Activated CD4-positive, alpha-beta T cell treated with anti-CD3 and anti-CD28 coated beads, Interleukin-10, Interleukin-2, amounts not matched to agents 100 ng/mL and 50 ng/mL, durations not matched to agents 16 hours and 8 hours (primary cell): ENCODE data around the gene DNAJC5.
A peak's percentile ranks its signal among the peaks of the same experiment; 100 is the strongest.
"Not testable (repeated sequence)": the region's sequence is repeated elsewhere in the genome, so short reads cannot be mapped to it uniquely, and the experiment has no call there.

Experiments used
- DNase-seq: peaks from one replicate; pipeline ENCODE4 v3.0.0-alpha.2; 2020

DNAJC5 gene, protein sequence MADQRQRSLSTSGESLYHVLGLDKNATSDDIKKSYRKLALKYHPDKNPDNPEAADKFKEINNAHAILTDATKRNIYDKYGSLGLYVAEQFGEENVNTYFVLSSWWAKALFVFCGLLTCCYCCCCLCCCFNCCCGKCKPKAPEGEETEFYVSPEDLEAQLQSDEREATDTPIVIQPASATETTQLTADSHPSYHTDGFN

DNA sequence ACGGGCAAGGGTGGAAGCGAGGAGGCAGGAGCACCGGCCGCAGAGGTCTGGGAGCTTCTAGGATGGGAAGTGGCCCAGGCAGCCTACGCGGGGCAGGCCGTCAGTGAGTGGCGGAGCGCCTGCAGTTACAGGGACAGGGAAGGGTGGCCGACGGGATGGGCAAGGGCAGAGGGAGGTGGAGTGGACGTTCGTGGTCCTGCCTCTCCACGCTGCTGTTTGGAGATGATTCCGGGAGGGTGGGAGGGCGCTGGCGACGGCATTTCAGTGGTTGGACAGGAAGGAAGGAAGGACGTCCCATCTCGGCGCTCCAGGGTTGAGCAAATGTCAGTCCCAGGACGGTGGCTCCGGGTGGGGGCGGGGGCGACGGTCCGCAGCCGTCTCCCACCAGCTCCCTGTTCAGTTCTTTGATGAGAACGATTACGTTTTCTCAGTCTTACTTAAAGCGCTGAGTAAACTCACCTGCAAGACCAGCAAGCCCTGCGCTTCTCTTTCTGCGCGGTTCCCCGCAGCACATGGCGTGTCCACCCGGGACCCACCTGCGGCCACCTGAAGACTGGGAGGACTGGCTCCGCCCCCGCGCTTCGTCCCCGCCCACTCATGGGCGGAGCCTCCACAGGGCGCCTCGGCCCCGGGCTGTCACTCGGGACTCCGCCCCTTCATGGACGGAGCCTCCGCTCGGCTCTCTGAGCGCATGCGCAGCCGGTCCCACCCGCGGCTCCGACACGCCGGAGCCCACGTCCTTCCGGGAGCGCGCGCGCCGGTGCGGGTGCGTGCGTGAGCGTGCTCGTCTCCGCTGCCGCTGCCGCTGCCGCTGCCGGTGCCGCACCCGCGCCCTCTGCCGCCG is at the start of gene DNAJC5:
TSS of gene DNAJC5 (plus strand) at position 769 of the 844 bp plus-strand sequence. CDS start 33,220 bp downstream, outside the sequence.
- DNase-seq: peak; percentile 98

DNA sequence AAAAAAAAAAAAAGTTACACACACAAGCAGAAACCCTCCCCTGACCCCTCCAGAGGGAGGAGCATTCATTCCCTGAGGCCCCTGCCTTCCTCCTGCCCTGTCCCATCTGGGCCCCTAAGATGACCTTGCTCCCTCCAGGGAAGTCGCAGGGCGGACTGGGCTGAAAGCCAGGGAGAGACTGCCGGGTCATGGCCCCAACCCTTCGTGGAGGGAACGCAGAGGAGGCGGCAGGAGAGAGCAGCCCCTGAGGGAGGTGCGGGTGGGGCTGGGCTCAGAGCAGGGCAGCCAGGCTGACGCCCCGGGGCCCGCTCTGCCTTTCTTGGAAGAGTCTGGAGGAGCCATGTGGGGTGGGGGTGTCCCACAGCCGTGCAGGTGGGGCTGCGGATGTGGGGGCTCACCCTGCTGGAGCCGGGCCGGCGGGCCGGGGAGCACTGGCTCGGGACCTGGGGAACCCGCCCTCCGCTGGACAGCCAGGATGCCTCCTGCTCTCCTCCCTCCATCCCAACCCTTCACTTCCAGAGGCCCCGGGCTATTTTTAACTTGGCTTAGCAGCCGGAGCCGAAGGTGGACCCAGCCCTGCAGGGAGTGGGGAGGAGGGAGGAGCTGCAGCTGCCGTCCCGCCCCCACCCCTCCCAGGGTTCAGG is 48.7 kb upstream of the DNAJC5 start:
- DNase-seq: no peak

DNA sequence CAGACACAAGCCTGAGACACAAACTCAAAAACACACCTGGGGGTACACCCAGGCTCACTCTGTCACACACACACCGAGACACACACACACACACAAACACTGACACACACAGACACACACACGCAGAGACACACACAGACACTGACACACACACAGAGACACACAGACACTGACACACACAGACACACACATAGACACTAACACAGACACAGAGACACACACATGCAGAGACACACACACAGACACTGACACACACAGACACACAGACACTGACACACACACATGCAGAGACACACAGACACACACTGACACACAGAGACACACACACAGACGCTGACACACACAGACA is 48.1 kb upstream of the DNAJC5 start:
- no peak for DNase-seq

DNA sequence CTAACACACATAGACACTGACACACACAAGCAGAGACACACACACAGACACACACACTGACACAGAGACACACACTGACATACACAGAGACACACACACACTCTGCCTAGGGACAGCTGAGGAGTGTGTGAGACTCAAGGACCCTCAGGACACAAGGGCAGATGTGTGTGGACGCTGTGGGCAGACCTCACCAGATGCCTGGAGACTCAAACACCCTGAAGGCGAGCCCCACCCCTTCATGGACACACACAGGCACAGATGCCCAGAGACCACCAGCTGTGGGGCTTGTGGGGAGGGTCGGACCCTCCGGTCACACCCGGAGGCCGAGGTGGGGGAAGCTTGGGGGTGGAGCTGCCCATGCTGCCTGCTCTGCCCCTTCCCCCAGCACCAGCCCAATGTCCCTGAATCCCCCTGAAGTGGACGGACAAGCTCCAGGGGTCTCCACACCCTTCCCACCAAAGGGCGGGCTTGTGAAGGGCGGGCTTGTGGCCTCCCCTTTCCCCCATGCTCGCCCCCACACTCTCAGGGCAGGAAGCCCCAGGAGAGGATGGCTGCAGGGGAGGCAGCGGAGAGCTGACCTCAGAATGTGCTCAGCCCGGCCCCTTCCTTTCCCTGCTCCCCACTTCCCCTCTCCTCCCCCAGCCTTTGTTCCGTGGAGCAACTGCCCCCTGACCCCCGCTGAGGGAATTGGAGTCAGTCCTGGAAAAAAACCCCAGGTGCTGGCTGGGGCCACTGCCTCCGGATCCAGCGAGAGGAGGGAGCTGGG is 47.5 kb upstream of the DNAJC5 start:
- no peak for DNase-seq

DNA sequence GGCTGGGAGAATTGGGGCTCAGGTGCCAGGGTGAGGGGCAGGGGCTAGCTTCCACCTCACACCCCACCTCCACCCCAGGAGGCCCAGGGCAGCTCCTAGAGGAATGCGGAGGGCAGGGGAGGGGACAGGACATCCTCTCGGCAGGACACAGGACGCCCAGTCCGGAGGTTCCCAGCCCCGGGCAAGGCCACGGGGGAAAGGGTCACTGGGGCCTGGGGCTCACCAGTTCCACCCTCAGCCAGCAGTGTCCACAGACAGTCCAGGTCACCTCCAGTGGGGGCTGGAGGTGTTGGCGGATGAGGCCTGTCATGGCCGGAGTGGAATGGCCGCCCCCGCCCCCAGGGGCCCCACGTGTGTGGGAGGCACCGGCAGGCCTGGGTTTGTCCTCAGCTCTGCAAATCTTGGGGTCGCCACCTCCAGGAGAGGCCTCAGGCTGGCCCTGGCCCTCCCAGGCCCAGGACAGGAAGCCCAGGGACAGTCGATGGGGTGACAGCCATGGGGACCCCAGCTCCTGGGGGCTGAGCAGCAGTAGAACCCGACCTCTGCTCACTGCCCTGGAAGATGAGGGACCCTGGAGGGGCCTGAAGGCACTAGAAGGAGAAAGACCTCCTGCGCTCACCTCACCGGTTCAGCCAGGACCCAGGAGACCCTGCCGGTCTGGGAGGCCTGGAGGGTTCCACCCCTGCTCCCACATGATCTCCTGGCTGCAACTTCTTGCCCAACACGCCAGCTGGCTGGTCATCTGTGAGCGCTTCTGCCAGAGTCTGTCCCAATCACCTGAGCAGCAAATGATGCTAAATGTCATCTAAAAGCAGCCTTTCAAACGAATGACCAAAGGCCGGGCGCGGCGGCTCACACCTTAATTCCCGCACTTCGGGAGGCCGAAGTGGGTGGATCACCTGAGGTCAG is 46.7 kb upstream of the DNAJC5 start:
- DNase-seq: no peak

DNA sequence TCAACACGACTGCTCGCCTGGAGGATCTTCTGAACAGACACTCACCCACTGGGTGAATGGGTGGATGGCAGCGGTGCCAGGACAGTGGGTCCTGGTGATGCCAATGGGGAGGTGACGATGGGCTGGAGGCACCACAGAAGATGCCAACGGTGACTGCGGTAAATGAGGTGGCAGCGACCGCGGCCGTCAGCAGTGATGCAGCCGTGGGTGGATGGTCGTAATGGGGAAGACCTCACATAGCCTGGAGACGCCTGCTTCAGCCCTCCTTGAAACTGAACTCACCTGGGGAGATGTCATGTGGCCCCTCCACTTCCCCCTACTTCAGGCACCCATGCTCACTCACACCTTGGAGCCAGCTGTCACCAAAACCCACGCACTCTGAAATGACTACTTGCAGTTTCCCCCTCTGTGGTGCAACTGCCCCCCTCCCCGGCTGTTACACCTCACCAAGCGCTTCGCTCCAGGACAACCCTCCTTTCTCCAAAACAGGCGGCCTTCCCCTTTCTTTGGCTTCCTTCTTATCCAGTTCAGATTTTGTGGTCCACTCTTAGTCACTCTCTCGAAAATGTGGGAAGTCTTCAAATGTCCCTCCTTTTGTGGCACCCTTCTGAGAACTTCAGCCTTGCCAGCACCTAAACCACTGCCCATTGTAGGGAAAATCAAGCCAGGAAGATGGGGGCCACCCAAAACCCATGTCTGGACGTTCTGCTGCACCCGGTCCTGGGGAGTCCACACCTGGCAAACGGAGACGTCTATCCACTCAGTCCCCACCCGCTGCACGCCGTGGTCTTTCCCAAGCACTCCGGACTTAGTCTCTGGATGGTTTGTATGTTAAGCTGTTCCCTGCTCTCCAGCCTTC is 44.0 kb upstream of the DNAJC5 start:
- DNase-seq: peak; percentile 49

DNA sequence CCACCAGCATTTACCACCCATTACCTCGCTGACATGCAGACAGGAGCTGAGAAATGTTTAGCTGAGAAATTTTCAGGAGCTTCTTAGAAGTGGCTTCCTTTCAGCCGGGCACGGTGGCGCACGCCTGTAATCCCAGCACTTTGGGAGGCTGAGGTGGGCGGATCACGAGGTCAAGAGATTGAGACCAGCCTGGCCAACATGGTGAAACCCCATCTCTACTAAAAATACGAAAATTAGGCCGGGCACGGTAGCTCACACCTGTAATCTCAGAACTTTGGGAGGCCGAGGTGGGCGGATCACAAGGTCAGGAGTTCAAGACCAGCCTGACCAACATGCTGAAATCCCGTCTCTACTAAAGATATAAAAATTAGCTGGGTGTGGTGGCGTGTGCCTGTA is 43.4 kb upstream of the DNAJC5 start:
- DNase-seq: not testable (repeated sequence)

DNA sequence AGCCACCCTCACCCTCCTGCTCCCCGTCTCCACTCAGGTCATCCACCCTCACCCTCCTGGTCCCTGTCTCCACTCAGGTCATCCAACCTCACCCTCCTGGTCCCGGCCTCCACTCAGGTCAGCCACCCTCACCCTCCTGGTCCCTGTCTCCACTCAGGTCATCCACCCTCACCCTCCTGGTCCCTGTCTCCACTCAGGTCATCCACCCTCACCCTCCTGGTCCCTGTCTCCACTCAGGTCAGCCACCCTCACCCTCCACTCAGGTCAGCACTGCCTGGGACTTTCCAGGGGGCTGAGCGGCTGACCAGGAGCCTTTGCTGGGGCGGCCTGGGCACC is 41.2 kb upstream of the DNAJC5 start:
- DNase-seq: not testable (repeated sequence)

DNA sequence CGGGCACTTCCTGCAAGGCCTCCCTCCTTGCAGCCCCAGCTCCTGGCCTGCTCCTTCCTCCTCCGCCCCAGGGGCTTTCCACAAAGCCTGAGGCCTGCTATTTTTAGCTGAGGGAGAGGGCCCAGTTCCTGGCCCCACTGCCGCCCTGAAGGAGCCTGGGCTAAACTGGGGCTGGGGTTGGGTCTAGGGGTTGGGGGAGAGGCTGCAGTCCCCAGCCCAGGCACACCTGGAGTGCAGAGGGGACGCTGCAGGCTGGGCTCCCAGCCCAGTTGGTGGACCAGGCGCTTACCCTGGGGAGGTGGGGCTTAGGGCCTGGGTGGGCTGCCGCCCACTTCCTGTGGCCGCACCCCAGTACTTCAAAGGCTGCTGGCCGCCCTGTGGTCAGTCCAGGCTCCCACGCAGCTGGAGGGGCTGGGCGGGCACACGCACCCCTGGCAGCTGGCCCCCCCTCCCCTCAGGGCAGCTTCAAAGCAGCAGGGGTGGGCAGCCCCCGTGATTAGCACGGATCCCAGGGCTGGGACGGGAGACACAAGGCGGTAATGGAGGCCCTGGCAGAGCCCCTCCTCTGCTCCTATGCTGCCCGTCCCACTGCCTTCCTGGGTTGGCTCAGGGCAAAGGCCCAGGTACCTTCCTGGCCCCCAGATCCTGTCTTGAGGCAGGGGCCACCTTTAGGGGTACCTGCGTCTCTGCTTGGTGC is 40.7 kb upstream of the DNAJC5 start:
- no peak for DNase-seq

DNA sequence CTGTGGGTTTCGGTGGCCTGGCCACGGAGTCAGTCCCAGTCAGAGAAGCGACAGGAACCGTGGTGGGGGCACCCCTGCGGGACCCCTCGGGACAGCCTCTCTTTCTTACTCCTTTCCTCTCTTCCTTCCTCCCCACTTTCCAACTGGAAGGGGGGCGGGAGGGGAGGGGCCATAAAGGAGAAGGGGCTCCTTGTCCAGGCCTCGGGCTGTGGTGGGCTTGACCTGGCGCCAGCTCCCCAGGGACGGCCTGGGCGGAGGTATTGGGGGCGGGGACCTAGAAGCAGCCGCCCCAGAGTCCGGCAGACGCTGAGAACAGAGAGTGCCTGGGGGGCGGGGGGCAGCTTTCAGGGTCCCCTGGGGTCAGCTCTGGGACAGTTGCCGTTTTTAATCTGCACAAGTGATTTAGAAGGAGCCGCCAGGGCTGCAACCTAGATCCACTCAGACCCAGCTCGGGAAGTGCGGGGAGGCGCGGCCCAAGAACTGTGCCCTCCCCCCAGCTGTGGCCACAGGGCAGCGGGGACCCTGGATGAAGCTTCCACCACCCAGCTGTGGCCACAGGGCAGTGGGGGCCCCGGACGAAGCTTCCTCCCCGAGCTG is 40.1 kb upstream of the DNAJC5 start:
- no peak for DNase-seq

DNA sequence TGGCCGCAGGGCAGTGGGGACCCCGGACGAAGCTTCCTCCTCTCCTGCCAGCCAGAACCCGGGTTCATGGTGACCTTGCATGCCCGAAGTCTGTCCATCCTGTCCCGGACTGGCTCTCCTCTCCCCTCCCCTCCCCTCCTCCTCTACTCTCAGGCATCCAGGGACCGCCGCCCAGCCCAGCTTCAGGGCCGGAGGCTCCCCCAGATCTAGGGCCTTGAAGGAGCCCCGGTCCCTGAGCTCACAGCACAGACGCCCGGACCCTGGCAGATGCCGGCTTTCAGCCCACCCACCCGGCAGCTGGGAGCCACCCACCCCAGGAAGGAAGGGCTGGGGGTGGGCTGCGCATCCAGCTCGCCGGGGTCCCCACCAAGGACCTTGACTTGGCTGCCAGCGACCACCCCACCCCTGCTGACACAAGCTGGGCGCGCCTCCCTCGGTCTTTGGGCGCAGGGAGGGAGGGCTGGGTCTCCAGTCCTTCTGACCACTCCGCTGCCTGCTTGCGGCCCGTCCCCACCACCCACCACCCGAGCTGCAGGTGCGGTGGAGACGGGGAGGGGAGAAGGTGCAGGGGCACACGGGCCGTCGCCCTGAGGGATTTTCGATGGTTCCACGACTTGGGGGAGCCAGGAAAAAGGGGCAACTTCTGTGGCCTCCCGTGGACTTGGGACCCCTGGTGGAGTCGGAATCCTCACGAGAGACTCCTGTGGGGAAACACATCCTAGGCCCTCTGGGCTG is 39.4 kb upstream of the DNAJC5 start:
- DNase-seq: no peak

DNA sequence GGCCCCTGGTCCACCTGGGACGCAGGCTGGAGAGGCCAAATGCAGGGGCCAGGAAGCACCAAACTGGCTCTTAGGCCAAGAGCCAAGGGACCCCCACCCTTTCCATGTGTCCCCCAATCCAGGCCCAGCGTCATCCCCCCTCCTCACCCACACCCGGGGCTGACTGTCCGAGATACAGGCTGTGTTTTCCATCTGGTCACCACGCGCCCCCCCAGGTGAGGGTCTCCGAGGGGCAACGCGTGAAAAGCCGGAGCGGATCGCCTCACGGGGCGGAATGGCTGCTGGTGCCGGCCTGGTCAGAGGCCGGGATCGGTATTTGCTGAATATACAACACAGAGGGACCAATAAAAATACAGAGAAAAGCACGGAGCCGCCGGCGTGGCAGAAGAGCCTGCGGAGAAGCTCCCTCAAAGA is 38.8 kb upstream of the DNAJC5 start:
- DNase-seq: no peak

DNA sequence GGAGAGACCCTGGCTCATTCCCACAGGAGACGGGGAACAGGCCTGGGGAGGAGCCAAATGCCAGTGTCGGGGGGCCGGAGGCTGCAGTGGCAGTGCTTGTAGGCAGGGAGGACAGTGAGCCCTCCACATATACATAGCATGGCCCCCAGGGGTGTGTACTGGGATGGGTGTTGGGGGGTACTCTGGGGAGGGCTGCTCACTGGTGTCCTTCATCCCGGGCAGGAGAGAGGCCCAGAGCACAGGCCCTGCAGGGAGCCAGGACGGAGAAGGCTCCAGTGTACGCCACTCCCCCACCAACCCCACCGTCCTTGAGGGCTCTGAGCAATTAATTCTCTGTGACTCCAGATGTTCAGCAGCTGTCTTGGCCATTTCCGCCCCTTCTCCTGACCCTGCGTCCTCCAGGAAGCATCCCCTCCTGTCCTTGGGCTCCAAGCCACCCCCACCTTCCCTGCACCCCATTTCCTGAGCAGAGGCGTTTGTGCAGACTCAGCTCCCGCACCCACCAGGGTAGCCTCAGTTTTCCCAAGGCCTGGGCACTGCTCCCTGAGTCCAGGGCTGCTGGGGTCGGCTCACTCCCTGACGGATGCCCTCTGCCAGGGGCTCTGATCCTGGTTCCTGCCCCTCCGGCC is 37.0 kb upstream of the DNAJC5 start:
- DNase-seq: no peak

DNA sequence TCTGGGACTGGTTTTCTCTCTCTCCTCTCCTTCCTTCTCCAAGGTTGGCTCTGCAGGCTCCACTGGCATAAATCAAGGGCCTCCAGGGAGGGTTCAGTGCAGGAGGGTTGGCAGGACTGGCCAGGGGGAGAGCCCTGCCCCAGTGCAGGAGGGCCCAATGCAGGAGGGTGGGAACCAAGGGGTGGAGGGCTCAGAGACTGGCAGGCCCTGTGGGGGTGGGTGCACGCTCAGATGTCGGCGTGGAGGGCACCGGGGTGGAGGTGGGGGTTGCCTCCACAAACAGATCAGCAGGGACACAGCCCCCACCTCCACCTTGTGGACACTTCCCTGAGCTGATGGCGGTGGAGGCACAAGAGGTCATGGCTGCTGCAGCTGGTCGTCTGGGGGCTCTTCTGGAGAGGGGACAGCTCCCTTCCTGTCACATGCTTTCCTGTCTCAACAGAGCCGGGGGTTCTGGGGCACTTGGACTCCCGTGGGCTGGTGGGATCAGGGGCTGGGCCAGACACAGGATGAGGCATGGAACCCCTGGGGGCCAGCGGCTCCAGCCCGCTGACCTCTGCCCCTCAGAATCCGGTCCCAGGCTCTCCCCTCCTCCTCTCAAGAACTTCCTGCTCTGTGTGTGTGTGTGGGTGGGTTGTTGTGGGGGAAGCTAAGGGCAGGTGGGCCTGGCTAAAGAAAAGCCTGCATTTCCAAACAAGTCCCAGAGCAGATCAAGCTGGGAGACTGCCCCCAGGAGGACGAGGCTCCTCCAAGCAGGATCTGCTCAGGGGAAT is 36.3 kb upstream of the DNAJC5 start:
- DNase-seq: no peak

DNA sequence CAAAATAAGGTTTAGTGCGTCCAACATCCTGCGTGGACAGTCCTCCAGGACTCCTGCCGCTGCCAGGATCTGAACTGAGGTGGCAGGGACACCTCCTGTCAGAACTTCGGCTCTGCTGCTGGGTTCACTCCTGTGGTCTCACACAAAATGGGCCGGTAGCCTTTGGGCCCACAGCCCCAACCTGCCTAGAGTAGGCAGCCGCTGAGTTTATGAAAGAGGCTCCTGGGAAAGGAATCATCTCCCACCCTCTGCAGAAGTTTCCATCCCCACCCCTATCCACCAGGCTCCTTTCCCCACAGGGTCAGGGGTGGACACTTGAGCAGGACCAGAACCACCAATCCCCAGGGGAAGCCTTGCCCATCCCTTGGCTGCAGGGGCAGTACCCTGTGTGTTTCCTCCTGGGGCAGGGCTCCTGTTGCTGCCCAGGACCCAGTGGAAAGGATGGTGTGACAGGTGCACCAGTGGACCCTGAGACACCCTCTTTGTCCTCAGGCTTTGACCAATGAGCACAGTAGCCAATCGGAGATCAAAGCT is 35.7 kb upstream of the DNAJC5 start:
- DNase-seq: no peak

DNA sequence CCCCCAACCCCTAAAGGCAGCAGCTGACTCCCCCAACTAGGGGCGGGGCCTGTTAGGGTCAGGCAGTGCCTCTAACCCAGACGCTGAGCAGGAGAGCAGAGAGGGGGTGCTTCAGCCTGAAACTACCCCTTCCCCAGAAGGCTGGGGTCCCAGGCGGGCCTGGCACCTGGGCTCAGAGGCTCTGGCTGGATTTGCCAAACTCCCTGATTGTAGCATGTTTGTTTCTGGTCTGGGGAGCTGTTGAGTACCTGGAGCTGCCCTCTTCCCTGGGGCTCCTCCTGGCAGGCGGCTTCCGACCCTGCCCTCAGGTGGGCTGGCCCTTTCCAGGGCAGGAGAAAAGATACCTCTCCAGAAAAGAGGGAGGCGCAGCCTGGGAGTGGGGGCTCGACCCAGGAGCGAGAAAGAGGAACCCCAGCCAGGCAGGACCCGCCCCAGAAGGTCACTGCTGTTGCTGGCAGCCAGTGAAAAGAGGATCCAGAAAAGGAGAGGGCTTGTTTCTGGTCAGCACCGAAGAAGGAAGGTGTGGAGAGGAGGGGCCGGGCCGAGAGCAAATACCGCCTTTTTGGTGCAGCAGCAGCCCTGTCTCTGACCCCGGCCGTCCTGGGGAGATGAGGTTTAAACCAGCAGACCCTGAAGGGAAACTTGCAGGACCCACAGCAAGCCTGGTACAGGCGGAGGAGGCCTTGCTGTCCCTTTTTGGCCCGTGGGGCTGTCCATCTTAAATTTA is 34.4 kb upstream of the DNAJC5 start:
- no peak for DNase-seq

DNA sequence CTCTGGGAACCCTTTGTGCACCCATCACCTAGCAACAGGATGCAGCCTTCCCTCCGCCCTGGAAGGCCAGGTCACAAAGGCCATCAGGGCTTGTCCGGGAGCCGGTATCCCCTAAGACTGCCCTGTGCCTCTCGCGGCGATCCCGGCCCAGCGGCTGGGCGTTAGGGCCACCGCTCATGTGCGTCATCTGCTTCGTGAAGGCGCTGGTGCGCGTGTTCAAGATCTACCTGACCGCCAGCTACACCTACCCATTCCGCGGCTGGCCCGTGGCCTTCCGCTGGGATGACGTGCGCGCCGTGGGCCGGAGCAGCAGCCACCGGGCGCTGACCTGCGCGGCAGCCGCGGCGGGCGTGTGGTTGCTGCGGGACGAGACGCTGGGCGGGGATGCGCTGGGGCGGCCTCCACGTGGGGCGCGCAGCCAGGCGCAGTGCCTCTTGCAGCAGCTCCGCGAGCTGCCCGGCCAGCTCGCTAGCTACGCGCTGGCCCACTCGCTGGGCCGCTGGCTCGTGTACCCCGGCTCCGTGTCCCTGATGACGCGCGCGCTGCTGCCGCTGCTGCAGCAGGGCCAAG is 33.5 kb upstream of the DNAJC5 start, which contains the start of gene ABHD16B:
TSS of gene ABHD16B (plus strand) at position 134 of the 570 bp plus-strand sequence. CDS start at position 177, 43 bp downstream.
- no peak for DNase-seq
